Measurements from ENCODE around the gene ATP4B.

ATP4B gene

GRCh38 chr13:113654175-113654560, 3.8 kb downstream of the ATP4B start:
- peaks cover 1% of the 10 kb centered on the region for H3K36me3 Mint-ChIP-seq (ENCODE audit: insufficient read depth)
- peak overlapping the region; percentile 51 for H3K4me3 Mint-ChIP-seq
- no peak for DNase-seq (ENCODE audit: low spot score in 2 of 2)
- no peaks in the 10 kb centered on the region for H3K27me3 Mint-ChIP-seq
- H3K9me3 Mint-ChIP-seq = no peaks in the 10 kb centered on the region
- no peak overlapping the region for H3K27ac Mint-ChIP-seq (ENCODE audit: low read depth)
- ATAC-seq (replicated peaks; ENCODE audit: extremely low read depth, poor library complexity, severe bottlenecking) = no peak
- peaks cover 16% of the 10 kb centered on the region for H3K4me1 Mint-ChIP-seq

- Mint-ChIP-seq H3K9me3 (no peaks in the 10 kb centered on the region), H3K27me3 (no peaks in the 10 kb centered on the region), H3K36me3 (ENCODE audit: insufficient read depth) (peaks cover 1% of the 10 kb centered on the region), H3K4me3 (peak overlapping the region; percentile 51), H3K27ac (ENCODE audit: low read depth) (peak overlapping the region; percentile 70), H3K4me1 (peaks cover 16% of the 10 kb centered on the region)
- ATAC-seq (replicated peaks; ENCODE audit: extremely low read depth, poor library complexity, severe bottlenecking) (peak; percentile 59), DNase-seq (ENCODE audit: low spot score in 2 of 2) (no peak)
Observed at GRCh38 chr13:113653264-113654174, 4.5 kb downstream of the ATP4B start.

GRCh38 chr13:113652404-113653263, 5.4 kb downstream of the ATP4B start:
- no peaks in the 10 kb centered on the region for H3K9me3 Mint-ChIP-seq
- H3K36me3 Mint-ChIP-seq (ENCODE audit: insufficient read depth) = peaks cover 1% of the 10 kb centered on the region
- H3K4me3 Mint-ChIP-seq = peak overlapping the region; percentile 36
- no peak for ATAC-seq (replicated peaks; ENCODE audit: extremely low read depth, poor library complexity, severe bottlenecking)
- no peak for DNase-seq (ENCODE audit: low spot score in 2 of 2)
- peaks cover 16% of the 10 kb centered on the region for H3K4me1 Mint-ChIP-seq
- H3K27ac Mint-ChIP-seq (ENCODE audit: low read depth) = peak overlapping the region; percentile 70
- H3K27me3 Mint-ChIP-seq = no peaks in the 10 kb centered on the region

GRCh38 chr13:113651511-113652403, 6.2 kb downstream of the ATP4B start:
- no peaks in the 10 kb centered on the region for H3K27me3 Mint-ChIP-seq
- peaks cover 1% of the 10 kb centered on the region for H3K36me3 Mint-ChIP-seq (ENCODE audit: insufficient read depth)
- no peak overlapping the region for H3K27ac Mint-ChIP-seq (ENCODE audit: low read depth)
- H3K4me1 Mint-ChIP-seq = peaks cover 18% of the 10 kb centered on the region
- ATAC-seq (replicated peaks; ENCODE audit: extremely low read depth, poor library complexity, severe bottlenecking) (no peak), DNase-seq (ENCODE audit: low spot score in 2 of 2) (no peak)
- H3K4me3 Mint-ChIP-seq = no peak overlapping the region
- no peaks in the 10 kb centered on the region for H3K9me3 Mint-ChIP-seq

GRCh38 chr13:113650731-113651148, 7.3 kb downstream of the ATP4B start:
- no peak for DNase-seq (ENCODE audit: low spot score in 2 of 2)
- Mint-ChIP-seq H3K27me3 (no peaks in the 10 kb centered on the region), H3K4me3 (no peak overlapping the region), H3K36me3 (ENCODE audit: insufficient read depth) (peaks cover 1% of the 10 kb centered on the region), H3K9me3 (no peaks in the 10 kb centered on the region), H3K4me1 (peaks cover 24% of the 10 kb centered on the region), H3K27ac (ENCODE audit: low read depth) (no peak overlapping the region)
- no peak for ATAC-seq (replicated peaks; ENCODE audit: extremely low read depth, poor library complexity, severe bottlenecking)

- peaks cover 24% of the 10 kb centered on the region for H3K4me1 Mint-ChIP-seq
- no peaks in the 10 kb centered on the region for H3K27me3 Mint-ChIP-seq
- no peak overlapping the region for H3K27ac Mint-ChIP-seq (ENCODE audit: low read depth)
- peaks cover 1% of the 10 kb centered on the region for H3K36me3 Mint-ChIP-seq (ENCODE audit: insufficient read depth)
- H3K9me3 Mint-ChIP-seq = no peaks in the 10 kb centered on the region
- ATAC-seq (replicated peaks; ENCODE audit: extremely low read depth, poor library complexity, severe bottlenecking) (no peak), DNase-seq (ENCODE audit: low spot score in 2 of 2) (no peak)
- H3K4me3 Mint-ChIP-seq = no peak overlapping the region
Observed at GRCh38 chr13:113650275-113650674, 7.7 kb downstream of the ATP4B start.

- no peak overlapping the region for H3K4me3 Mint-ChIP-seq
- peaks cover 1% of the 10 kb centered on the region for H3K36me3 Mint-ChIP-seq (ENCODE audit: insufficient read depth)
- ATAC-seq (replicated peaks; ENCODE audit: extremely low read depth, poor library complexity, severe bottlenecking) = no peak
- no peaks in the 10 kb centered on the region for H3K27me3 Mint-ChIP-seq
- no peaks in the 10 kb centered on the region for H3K9me3 Mint-ChIP-seq
- no peak overlapping the region for H3K27ac Mint-ChIP-seq (ENCODE audit: low read depth)
- H3K4me1 Mint-ChIP-seq = peaks cover 24% of the 10 kb centered on the region
- DNase-seq (ENCODE audit: low spot score in 2 of 2) = no peak
Observed at GRCh38 chr13:113649212-113649611, 8.8 kb downstream of the ATP4B start.

- H3K27ac Mint-ChIP-seq (ENCODE audit: low read depth) = no peak overlapping the region
- no peaks in the 10 kb centered on the region for H3K9me3 Mint-ChIP-seq
- no peaks in the 10 kb centered on the region for H3K27me3 Mint-ChIP-seq
- no peak overlapping the region for H3K4me3 Mint-ChIP-seq
- H3K36me3 Mint-ChIP-seq (ENCODE audit: insufficient read depth) = peaks cover 1% of the 10 kb centered on the region
- DNase-seq (ENCODE audit: low spot score in 2 of 2) (no peak), ATAC-seq (replicated peaks; ENCODE audit: extremely low read depth, poor library complexity, severe bottlenecking) (no peak)
- H3K4me1 Mint-ChIP-seq = peaks cover 14% of the 10 kb centered on the region
Observed at GRCh38 chr13:113648216-113648610, 9.8 kb downstream of the ATP4B start.

GRCh38 chr13:113647351-113648215, 10.4 kb downstream of the ATP4B start:
- no peak overlapping the region for H3K27ac Mint-ChIP-seq (ENCODE audit: low read depth)
- no peaks in the 10 kb centered on the region for H3K36me3 Mint-ChIP-seq (ENCODE audit: insufficient read depth)
- H3K4me3 Mint-ChIP-seq = no peak overlapping the region
- peaks cover 8% of the 10 kb centered on the region for H3K4me1 Mint-ChIP-seq
- DNase-seq (ENCODE audit: low spot score in 2 of 2) (no peak), ATAC-seq (replicated peaks; ENCODE audit: extremely low read depth, poor library complexity, severe bottlenecking) (no peak)
- no peaks in the 10 kb centered on the region for H3K9me3 Mint-ChIP-seq
- no peaks in the 10 kb centered on the region for H3K27me3 Mint-ChIP-seq

- ATAC-seq (replicated peaks; ENCODE audit: extremely low read depth, poor library complexity, severe bottlenecking) (no peak), DNase-seq (ENCODE audit: low spot score in 2 of 2) (no peak)
- peaks cover 8% of the 10 kb centered on the region for H3K4me1 Mint-ChIP-seq
- H3K36me3 Mint-ChIP-seq (ENCODE audit: insufficient read depth) = no peaks in the 10 kb centered on the region
- no peaks in the 10 kb centered on the region for H3K9me3 Mint-ChIP-seq
- no peaks in the 10 kb centered on the region for H3K27me3 Mint-ChIP-seq
- H3K27ac Mint-ChIP-seq (ENCODE audit: low read depth) = no peak overlapping the region
- no peak overlapping the region for H3K4me3 Mint-ChIP-seq
Observed at GRCh38 chr13:113646921-113647340, 11.1 kb downstream of the ATP4B start.

GRCh38 chr13:113646376-113646775, 11.6 kb downstream of the ATP4B start:
- peaks cover 8% of the 10 kb centered on the region for H3K4me1 Mint-ChIP-seq
- H3K36me3 Mint-ChIP-seq (ENCODE audit: insufficient read depth) = no peaks in the 10 kb centered on the region
- H3K4me3 Mint-ChIP-seq = no peak overlapping the region
- no peaks in the 10 kb centered on the region for H3K9me3 Mint-ChIP-seq
- H3K27ac Mint-ChIP-seq (ENCODE audit: low read depth) = no peak overlapping the region
- no peak for DNase-seq (ENCODE audit: low spot score in 2 of 2)
- ATAC-seq (replicated peaks; ENCODE audit: extremely low read depth, poor library complexity, severe bottlenecking) = no peak
- H3K27me3 Mint-ChIP-seq = no peaks in the 10 kb centered on the region

All from central memory CD8-positive, alpha-beta T cell (primary cell).